ENCODE results near the gene ZNF746. TPM values are rescaled to one million over a fixed set of nuclear protein-coding genes. Genes with fewer than 3 reads are reported as not detected.

The ZNF746 gene
- total and polyA plus RNA-seq, 9 donors = 7.4 to 10.7 (median 9.2) TPM

DNA sequence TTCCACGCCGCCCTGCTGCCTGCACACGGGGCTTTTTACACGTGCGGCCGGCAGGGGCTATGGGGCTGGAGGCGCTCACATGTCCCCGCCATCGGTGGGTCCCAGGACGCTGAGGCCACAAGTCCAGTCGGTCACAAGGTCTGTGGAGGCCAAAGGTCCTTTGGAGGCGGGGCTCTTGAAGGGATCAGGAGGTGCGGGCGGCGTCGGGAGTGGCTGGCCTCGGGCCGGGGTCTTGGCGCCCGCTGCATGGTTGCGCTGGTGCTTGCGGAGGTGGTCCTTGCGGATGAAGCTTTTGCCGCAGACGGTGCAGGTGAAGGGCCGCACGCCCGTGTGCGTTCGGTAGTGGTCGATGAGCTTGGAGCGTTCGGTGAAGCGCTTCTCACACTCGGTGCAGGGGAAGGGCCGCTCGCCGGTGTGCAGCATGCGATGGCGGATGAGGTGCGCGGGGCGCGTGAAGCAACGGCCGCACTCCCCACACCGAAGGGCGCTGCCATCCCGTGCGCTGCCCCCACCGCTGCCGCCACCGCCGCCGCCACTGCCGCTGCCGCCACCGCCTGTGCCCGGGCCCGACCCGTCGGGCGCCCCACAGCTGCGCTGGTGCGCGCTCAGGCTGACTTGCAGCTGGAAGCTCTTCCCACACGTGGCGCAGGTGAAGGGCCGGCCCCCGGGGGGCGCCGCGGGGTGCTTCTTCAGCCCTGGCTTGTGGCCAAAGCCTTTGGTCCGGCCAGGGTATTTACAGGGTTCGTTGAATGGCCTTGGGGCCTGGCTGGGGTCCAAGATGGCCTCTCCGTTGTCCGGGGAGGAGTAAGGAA is 23.1 kb downstream of the ZNF746 start:
- Histone ChIP-seq H3K4me1 (ENCODE audit: control insufficient read depth, insufficient read depth, low read length) (no peaks in the 10 kb centered on the region), H3K4me3 (ENCODE audit: low read length) (no peak overlapping the region), H3K36me3 (ENCODE audit: control insufficient read depth, insufficient read depth, low read length) (peaks cover 47% of the 10 kb centered on the region), H3K9me3 (replicated peaks; ENCODE audit: control insufficient read depth, low read depth, low read length) (peaks cover 7% of the 10 kb centered on the region), H3K27me3 (ENCODE audit: control insufficient read depth, insufficient read depth, low read length) (no peaks in the 10 kb centered on the region), H3K27ac (ENCODE audit: low read length) (no peak overlapping the region)
- 95% methylated on average over 77 of the region's 77 CpGs for WGBS (ENCODE audit: insufficient coverage)
- no peak for DNase-seq

DNA sequence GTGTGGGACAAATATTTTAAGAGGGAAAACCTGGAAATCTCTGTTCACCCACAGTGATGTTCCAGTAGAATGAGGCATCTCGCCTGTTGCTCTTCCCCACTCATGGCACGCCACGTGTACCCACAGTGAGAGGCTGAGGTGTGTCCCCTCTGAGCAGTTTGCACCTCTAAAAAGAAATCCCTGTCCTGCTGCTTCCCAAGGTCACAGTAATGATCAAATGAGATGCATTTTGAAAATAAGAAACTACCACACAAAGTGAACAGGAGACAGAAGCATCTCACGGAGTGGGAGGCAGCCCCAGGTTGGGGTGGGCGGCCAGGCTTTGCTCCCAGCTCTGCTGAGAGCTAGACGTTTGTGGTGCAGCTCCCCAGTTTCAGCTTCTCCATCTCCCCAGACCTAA is 24.4 kb downstream of the ZNF746 start:
- no peaks in the 10 kb centered on the region for H3K27me3 ChIP-seq (ENCODE audit: control insufficient read depth, insufficient read depth, low read length)
- peaks cover 6% of the 10 kb centered on the region for H3K9me3 ChIP-seq (replicated peaks; ENCODE audit: control insufficient read depth, low read depth, low read length)
- no peak for DNase-seq
- no peak overlapping the region for H3K4me3 ChIP-seq (ENCODE audit: low read length)
- peaks cover 46% of the 10 kb centered on the region for H3K36me3 ChIP-seq (ENCODE audit: control insufficient read depth, insufficient read depth, low read length)
- no peak overlapping the region for H3K27ac ChIP-seq (ENCODE audit: low read length)
- H3K4me1 ChIP-seq (ENCODE audit: control insufficient read depth, insufficient read depth, low read length) = no peaks in the 10 kb centered on the region
- WGBS (ENCODE audit: insufficient coverage) = 81% methylated on average over 5 of the region's 6 CpGs

DNA sequence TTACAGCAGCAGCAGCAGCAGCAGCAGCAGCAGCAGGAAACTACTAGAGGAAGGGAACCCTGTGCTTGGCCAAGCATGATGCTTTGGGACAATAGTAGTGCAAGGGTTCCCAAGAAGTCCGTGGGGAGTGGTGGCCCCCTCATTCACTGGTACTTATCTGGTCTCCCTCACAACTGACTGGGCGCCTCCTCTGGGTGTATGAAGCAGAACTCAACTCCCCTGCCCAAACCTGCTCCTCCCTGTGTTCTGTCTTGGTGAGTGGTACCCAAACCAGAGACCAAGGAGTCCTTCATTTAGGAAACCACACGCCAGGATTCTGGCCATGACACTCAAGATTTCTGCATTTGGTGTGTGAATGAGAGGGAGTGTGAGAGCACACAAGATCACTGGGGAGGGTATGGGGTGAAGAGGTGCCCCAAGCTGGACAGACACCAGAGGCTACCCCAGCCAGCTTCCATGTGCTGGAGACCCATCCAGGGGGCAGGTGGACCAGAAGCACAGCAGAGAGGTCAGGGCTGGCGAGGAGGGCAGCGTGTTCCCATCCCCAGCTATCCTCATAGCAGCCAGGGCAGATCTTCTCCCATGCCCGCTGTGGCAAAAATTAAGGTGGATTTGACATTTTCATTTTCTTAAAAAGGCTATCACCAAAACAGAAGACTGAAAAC is 26.2 kb downstream of the ZNF746 start:
- Histone ChIP-seq H3K27me3 (ENCODE audit: control insufficient read depth, insufficient read depth, low read length) (no peaks in the 10 kb centered on the region), H3K4me1 (ENCODE audit: control insufficient read depth, insufficient read depth, low read length) (no peaks in the 10 kb centered on the region), H3K4me3 (ENCODE audit: low read length) (no peak overlapping the region), H3K9me3 (replicated peaks; ENCODE audit: control insufficient read depth, low read depth, low read length) (peaks cover 5% of the 10 kb centered on the region), H3K36me3 (ENCODE audit: control insufficient read depth, insufficient read depth, low read length) (peaks cover 36% of the 10 kb centered on the region), H3K27ac (ENCODE audit: low read length) (no peak overlapping the region)
- WGBS (ENCODE audit: insufficient coverage) = 89% methylated on average over 1 of the region's 6 CpGs
- no peak for DNase-seq

DNA sequence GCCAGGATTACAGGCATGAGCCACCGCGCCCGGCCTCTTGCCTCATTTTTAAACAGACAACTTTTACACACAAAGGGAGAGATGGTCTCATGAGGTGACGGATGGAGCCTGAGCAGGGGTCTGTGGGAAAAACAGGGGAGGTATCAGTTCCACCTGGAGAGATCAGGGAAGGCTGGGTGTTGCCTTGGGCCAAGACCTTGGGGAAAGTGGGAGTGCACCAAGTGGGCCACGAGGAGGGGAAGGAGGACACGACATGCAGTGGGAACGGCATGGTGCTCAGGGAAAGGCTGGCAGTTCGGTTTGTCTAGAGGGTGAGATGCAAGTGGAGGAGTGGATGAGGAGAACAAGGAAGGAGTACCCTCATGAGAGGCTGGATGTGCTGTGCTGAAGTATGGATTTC is 27.8 kb downstream of the ZNF746 start:
- Histone ChIP-seq H3K4me1 (ENCODE audit: control insufficient read depth, insufficient read depth, low read length) (no peaks in the 10 kb centered on the region), H3K4me3 (ENCODE audit: low read length) (no peak overlapping the region), H3K27me3 (ENCODE audit: control insufficient read depth, insufficient read depth, low read length) (no peaks in the 10 kb centered on the region), H3K9me3 (replicated peaks; ENCODE audit: control insufficient read depth, low read depth, low read length) (peaks cover 5% of the 10 kb centered on the region), H3K27ac (ENCODE audit: low read length) (no peak overlapping the region), H3K36me3 (ENCODE audit: control insufficient read depth, insufficient read depth, low read length) (peaks cover 25% of the 10 kb centered on the region)
- DNase-seq = no peak
- WGBS (ENCODE audit: insufficient coverage) = 88% methylated on average over 5 of the region's 8 CpGs

DNA sequence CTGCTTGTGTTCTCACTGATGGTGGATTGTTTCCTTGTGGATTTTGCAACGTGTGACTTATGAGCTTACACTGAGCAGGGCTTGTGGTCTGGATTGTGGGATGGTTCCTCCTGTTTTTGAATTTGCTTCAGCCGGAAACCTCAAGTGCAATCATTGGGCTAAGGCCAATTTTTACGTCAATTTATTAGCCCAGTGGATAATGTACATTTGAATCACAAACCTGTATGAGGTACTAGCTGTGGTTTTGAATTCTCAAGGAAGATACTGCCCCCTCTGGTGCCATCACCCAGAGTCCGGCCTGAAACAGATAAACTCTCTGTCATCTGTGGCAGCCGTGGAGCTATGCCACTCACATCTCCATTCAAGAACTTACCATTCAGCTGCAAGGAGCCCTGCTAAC is 29.4 kb downstream of the ZNF746 start:
- WGBS (ENCODE audit: insufficient coverage) = 82% methylated on average over 4 of the region's 5 CpGs
- H3K9me3 ChIP-seq (replicated peaks; ENCODE audit: control insufficient read depth, low read depth, low read length) = peaks cover 5% of the 10 kb centered on the region
- no peaks in the 10 kb centered on the region for H3K4me1 ChIP-seq (ENCODE audit: control insufficient read depth, insufficient read depth, low read length)
- no peak overlapping the region for H3K27ac ChIP-seq (ENCODE audit: low read length)
- no peak for DNase-seq
- H3K36me3 ChIP-seq (ENCODE audit: control insufficient read depth, insufficient read depth, low read length) = peaks cover 10% of the 10 kb centered on the region
- H3K4me3 ChIP-seq (ENCODE audit: low read length) = no peak overlapping the region
- H3K27me3 ChIP-seq (ENCODE audit: control insufficient read depth, insufficient read depth, low read length) = peaks cover 2% of the 10 kb centered on the region

DNA sequence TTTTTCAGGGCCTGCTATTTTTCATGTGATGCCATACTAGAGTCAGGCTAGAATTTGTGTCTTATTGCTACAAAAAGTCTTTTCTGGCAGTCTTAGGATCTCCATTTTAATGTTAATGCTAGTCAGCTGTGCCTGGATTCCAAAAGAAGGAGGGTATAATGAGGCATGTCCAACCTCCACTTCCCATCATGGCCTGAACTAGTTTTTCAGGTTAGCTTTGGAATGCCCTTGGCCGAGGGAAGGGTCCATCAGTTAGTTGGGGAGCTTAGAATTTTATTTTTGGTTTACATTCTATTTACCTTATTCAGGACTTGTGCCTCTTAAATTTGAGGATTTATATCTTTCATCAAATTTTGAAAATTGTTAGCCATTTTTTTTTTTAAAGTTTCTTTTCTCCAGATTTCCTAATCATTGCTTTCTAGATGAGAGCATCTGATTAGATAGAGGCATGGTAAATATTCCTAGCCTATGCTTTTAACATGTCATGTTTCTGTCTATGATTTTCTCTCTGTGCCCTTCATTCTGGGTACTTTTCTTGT is 30.2 kb downstream of the ZNF746 start:
- peaks cover 5% of the 10 kb centered on the region for H3K9me3 ChIP-seq (replicated peaks; ENCODE audit: control insufficient read depth, low read depth, low read length)
- peaks cover 2% of the 10 kb centered on the region for H3K27me3 ChIP-seq (ENCODE audit: control insufficient read depth, insufficient read depth, low read length)
- DNase-seq = no peak
- H3K36me3 ChIP-seq (ENCODE audit: control insufficient read depth, insufficient read depth, low read length) = peaks cover 2% of the 10 kb centered on the region
- no peak overlapping the region for H3K27ac ChIP-seq (ENCODE audit: low read length)
- no peaks in the 10 kb centered on the region for H3K4me1 ChIP-seq (ENCODE audit: control insufficient read depth, insufficient read depth, low read length)
- WGBS (ENCODE audit: insufficient coverage) = no CpG with 5 or more reads among the region's 1 CpG
- H3K4me3 ChIP-seq (ENCODE audit: low read length) = no peak overlapping the region

DNA sequence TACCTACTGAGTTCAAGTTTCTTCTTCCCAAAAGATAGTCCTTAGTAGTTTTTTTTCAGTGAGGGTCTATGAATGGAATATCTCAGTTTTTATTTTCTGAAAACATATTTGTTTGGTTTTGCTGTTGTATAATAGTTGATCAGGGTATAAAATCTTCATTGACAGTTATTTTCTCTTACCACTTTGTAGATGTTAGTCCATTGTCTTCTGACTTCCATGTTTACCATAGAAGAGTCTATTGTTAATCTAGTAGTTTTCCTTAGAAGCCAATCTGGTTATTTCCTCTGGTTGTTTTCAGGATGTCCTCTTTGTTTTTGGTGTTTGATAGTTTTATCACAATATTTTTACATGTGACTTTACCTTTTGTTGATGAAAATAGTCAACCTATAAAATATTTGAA is 31.2 kb downstream of the ZNF746 start:
- Histone ChIP-seq H3K27me3 (ENCODE audit: control insufficient read depth, insufficient read depth, low read length) (peaks cover 4% of the 10 kb centered on the region), H3K4me3 (ENCODE audit: low read length) (no peak overlapping the region), H3K9me3 (replicated peaks; ENCODE audit: control insufficient read depth, low read depth, low read length) (peaks cover 5% of the 10 kb centered on the region), H3K36me3 (ENCODE audit: control insufficient read depth, insufficient read depth, low read length) (peaks cover 2% of the 10 kb centered on the region), H3K4me1 (ENCODE audit: control insufficient read depth, insufficient read depth, low read length) (no peaks in the 10 kb centered on the region), H3K27ac (ENCODE audit: low read length) (no peak overlapping the region)
- DNase-seq = no peak

DNA sequence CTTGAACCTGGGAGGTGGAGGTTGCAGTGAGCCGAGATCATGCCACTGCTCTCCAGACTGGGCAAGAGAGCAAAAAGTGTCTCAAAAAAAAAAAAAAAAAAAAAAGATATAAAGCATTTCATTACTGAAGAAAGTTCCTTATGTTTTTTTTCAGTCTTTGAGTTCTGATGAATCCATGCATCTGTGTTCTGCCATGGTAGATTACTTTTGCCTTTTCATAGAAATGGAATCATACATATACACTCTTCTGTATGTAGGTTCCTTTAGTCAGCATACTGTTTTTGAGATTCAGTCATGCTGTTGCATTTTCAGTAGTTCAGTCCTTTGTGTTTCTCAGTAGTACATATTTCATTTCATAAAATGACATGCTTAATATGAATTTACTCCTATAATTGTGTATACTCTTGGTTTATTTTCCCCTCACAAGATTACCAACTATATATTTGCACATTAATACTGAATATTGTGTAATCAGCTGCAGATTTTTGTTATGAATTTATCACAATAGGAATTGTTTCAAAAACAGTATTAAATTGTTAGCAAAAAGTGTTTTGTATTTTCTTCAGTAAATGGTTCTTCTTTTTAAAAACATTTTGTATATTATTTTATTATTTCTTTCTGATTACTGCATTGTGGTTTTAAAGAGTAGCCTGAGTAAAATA is 34.0 kb downstream of the ZNF746 start:
- peaks cover 7% of the 10 kb centered on the region for H3K27me3 ChIP-seq (ENCODE audit: control insufficient read depth, insufficient read depth, low read length)
- H3K4me1 ChIP-seq (ENCODE audit: control insufficient read depth, insufficient read depth, low read length) = peaks cover 9% of the 10 kb centered on the region
- H3K4me3 ChIP-seq (ENCODE audit: low read length) = no peak overlapping the region
- H3K27ac ChIP-seq (ENCODE audit: low read length) = no peak overlapping the region
- H3K36me3 ChIP-seq (ENCODE audit: control insufficient read depth, insufficient read depth, low read length) = no peaks in the 10 kb centered on the region
- H3K9me3 ChIP-seq (replicated peaks; ENCODE audit: control insufficient read depth, low read depth, low read length) = no peaks in the 10 kb centered on the region
- no CpG with 5 or more reads among the region's 1 CpG for WGBS (ENCODE audit: insufficient coverage)
- DNase-seq = no peak

DNA sequence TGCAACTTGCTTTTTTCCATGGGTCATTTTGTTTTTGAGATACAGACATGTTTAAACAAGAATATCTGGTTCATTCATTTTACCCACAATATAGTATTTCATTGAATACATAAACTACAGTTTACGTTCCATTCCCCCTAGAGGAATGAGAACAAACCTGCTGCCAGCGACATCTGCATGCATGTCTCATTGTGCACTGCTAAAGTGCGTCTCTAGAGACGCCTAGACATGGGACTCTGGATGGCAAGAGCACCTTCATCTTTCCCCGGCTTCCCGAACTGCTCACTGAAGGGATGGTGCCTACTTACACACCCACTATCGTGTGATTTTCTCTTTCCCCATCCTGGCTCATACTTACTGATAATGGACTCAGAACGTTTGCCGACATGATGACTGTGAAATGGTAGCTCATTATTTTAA is 35.5 kb downstream of the ZNF746 start:
- Histone ChIP-seq H3K4me3 (ENCODE audit: low read length) (no peak overlapping the region), H3K9me3 (replicated peaks; ENCODE audit: control insufficient read depth, low read depth, low read length) (no peaks in the 10 kb centered on the region), H3K27ac (ENCODE audit: low read length) (no peak overlapping the region), H3K27me3 (ENCODE audit: control insufficient read depth, insufficient read depth, low read length) (peaks cover 7% of the 10 kb centered on the region), H3K4me1 (ENCODE audit: control insufficient read depth, insufficient read depth, low read length) (peaks cover 14% of the 10 kb centered on the region), H3K36me3 (ENCODE audit: control insufficient read depth, insufficient read depth, low read length) (no peaks in the 10 kb centered on the region)
- no peak for DNase-seq
- 77% methylated on average over 5 of the region's 9 CpGs for WGBS (ENCODE audit: insufficient coverage)
